Activated T-helper 2 cell treated with anti-CD3 and anti-CD28 coated beads, Interferon-gamma antibody, Interleukin-2, Interleukin-4, amounts not matched to agents 10 μg/mL and 5 μg/mL and 100 μg/mL, durations not matched to agents 14 hours and 24 hours and 36 hours (primary cell): ENCODE measurements around the gene STPG3. TPM values are rescaled to one million over a fixed set of nuclear protein-coding genes. Genes with fewer than 3 reads are reported as not detected.

Source experiments
- DNase-seq: peaks from one replicate; pipeline ENCODE4 v3.0.0; 2021; ENCODE audit warnings: low spot score
- H3K27ac Mint-ChIP-seq: one replicate; pipeline ENCODE4 v1.8.0; 2021; ENCODE audit warnings: mixed read lengths
- H3K27me3 Mint-ChIP-seq: one replicate; pipeline ENCODE4 v1.8.0; 2021; ENCODE audit warnings: low read depth, mixed read lengths
- H3K36me3 Mint-ChIP-seq: one replicate; pipeline ENCODE4 v1.8.0; 2021; ENCODE audit warnings: low read depth, mixed read lengths
- H3K4me1 Mint-ChIP-seq: one replicate; pipeline ENCODE4 v1.8.0; 2021; ENCODE audit warnings: low read depth, mixed read lengths
- H3K4me3 Mint-ChIP-seq: one replicate; pipeline ENCODE4 v1.8.0; 2021; ENCODE audit warnings: low read depth, mild to moderate bottlenecking, moderate library complexity, mixed read lengths
- H3K9me3 Mint-ChIP-seq: one replicate; pipeline ENCODE4 v1.8.0; 2021; ENCODE audit warnings: mixed read lengths
- intact Hi-C: fragments of 100-400 bp; cut with micrococcal nuclease; formaldehyde crosslinking; loops from one replicate; pipeline ENCODE4 v1.15.1; 2023
- total RNA-seq: library from RNA; stranded (reverse); gene quantifications from 2 replicates; pipeline ENCODE4 v1.2.3, GENCODE V29; 2022

STPG3 gene
- total RNA-seq = 0.48 TPM in 2 replicates

DNA sequence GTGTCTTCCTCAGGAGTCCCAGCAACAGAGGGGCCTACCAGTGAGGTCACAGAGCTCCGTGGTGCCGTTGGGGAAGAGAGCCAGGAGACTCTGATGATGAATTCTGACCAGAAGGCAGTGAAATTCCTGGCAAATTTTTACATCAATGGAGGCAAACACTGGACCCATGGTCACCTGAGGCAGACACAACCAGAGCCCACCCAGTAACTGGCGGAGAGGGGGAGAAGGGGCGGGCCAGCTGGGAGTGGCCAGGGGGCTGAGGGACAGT lies at the start of gene STPG3:
Gene STPG3, plus strand, starts transcription at position 93 of the 268 bp plus-strand sequence. Its CDS starts 1 bp downstream, at position 94.
- no peaks in the 10 kb centered on the region for H3K9me3 Mint-ChIP-seq

DNA sequence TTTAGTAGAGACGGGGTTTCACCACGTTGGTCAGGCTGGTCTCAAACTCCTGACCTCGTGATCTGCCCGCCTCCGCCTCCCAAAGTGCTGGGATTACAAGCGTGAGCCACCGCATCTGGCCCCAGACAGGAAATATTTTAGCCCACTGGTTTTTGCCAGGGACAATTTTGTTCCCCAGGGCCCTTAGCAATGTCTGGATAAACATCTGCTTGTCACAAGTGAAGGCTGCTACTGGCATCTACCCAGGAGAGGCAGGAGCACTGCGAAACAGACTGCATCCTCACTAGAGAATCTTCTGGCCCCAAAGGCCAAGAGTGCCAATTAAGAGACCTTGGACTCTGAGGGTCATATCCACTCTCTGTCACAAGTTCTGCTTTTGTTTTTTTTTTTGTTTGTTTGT lies 48.1 kb upstream of the STPG3 start:
- H3K9me3 Mint-ChIP-seq = no peaks in the 10 kb centered on the region
- H3K27me3 Mint-ChIP-seq = no peaks in the 10 kb centered on the region
- DNase-seq = no peak
- no peak overlapping the region for H3K27ac Mint-ChIP-seq
- peak overlapping the region; percentile 8 for H3K4me3 Mint-ChIP-seq
- peaks cover 34% of the 10 kb centered on the region for H3K4me1 Mint-ChIP-seq
- intact Hi-C loops = loop anchor here (5.0 kb wide), 1 partner anchor 76 kb away; no protein-coding TSS in a partner anchor
- H3K36me3 Mint-ChIP-seq = peaks cover 22% of the 10 kb centered on the region

More for the DNA sequence above, at the start of gene STPG3:
- Mint-ChIP-seq H3K27me3 (no peaks in the 10 kb centered on the region), H3K36me3 (peaks cover 6% of the 10 kb centered on the region), H3K4me1 (peaks cover 7% of the 10 kb centered on the region), H3K4me3 (no peak within 1 kb of the TSS), H3K27ac (no peak within 1 kb of the TSS)
- no peak for DNase-seq
- intact Hi-C loops = no loop called here

DNA sequence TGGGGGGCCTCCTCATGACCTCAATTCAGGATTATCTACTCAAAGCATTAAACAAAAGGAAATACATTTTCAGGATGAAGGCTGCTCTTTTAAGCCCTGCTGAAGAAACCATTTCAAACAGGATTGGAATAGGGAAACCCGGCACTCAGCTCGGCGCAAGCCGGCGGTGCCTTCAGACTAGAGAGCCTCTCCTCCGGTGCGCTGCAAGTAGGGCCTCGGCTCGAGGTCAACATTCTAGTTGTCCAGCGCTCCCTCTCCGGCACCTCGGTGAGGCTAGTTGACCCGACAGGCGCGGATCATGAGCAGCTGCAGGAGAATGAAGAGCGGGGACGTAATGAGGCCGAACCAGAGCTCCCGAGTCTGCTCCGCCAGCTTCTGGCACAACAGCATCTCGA lies 46.4 kb upstream of the STPG3 start:
- Mint-ChIP-seq H3K9me3 (no peaks in the 10 kb centered on the region), H3K27ac (peak overlapping the region; percentile 82), H3K36me3 (peaks cover 31% of the 10 kb centered on the region), H3K27me3 (no peaks in the 10 kb centered on the region), H3K4me1 (peaks cover 32% of the 10 kb centered on the region), H3K4me3 (peak overlapping the region; percentile 93)
- no peak for DNase-seq
- intact Hi-C loops = loop anchor here (1.0 to 5.0 kb wide), 2 partner anchors 16 to 77 kb away; partner anchors contain the start of genes ANAPC2 and SSNA1

DNA sequence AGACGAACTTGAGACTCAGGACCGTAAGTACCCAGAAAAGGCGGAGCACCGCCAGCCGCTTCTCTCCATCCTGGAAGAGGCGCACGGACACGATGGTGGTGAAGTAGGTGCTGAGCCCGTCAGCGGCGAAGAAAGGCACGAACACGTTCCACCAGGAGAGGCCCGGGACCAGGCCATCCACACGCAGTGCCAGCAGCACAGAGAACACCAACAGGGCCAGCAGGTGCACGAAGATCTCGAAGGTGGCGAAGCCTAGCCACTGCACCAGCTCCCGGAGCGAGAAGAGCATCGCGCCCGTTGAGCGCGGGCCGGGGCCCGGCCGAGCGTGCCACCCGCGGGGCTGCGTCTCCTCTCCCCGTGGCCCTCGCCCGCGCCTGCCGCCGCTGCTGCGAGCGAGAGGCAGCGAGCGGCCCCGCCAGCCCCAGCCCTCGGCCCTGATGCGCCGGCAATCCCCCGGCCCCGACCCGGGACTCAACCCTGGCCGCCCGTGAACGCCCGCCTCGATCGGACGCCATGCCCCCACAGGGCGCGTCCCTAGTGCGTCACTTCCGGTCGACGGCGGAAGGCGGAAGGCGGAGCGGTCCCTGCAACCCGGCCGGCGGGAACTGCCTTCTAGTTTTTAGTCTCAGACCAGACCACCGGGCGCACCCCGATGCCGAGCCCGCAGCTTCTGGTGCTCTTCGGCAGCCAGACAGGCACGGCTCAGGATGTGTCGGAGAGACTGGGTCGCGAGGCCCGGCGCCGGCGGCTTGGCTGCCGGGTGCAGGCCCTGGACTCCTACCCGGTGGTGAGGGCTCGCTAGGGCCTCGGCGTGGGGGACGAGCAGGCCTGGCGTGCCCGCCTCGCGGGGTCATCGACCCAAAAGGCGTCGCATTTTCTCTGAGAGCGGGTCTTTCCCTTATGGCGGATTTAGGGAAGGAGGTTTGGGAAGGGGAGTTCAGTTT lies 45.7 kb upstream of the STPG3 start, which contains the start of the genes NDOR1 and TMEM203:
Gene NDOR1, plus strand, starts transcription at position 575 of the 944 bp plus-strand sequence. Its CDS starts 78 bp downstream, at position 653.
Gene TMEM203, minus strand, starts transcription at position 523 of the 944 bp plus-strand sequence. Its CDS starts 234 bp downstream, at position 289.
- no peaks in the 10 kb centered on the region for H3K9me3 Mint-ChIP-seq
- intact Hi-C loops = loop anchor here (1.0 kb wide), 1 partner anchor 17 kb away; the partner anchor contains the start of genes ANAPC2 and SSNA1
- H3K27ac Mint-ChIP-seq = peak within 1 kb of the TSS; percentile 87
- peak within 1 kb of the TSS; percentile 93 for H3K4me3 Mint-ChIP-seq
- H3K4me1 Mint-ChIP-seq = peaks cover 32% of the 10 kb centered on the region
- no peaks in the 10 kb centered on the region for H3K27me3 Mint-ChIP-seq
- peaks cover 31% of the 10 kb centered on the region for H3K36me3 Mint-ChIP-seq
- peak; percentile 91 for DNase-seq

DNA sequence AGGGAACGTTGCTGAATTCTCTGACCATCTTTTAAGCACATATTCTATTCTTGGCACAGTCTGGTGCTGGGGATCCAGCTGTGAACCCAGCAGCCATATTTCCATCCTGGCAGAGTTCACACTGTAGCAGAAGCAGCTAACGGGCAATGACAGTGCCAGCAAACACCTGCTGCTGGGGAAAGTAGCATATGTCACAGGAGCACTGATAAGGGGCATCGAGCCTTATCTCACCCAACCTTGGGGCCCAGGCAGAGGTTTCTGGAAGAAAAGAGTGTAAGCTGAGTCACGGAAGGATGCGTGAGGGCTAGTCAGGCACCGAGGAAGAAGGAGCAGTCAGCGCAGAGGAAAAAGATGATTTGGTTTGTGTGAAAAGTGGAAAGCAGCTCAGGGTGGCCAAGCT lies 44.5 kb upstream of the STPG3 start:
- peak overlapping the region; percentile 93 for H3K4me3 Mint-ChIP-seq
- intact Hi-C loops = no loop called here

DNA sequence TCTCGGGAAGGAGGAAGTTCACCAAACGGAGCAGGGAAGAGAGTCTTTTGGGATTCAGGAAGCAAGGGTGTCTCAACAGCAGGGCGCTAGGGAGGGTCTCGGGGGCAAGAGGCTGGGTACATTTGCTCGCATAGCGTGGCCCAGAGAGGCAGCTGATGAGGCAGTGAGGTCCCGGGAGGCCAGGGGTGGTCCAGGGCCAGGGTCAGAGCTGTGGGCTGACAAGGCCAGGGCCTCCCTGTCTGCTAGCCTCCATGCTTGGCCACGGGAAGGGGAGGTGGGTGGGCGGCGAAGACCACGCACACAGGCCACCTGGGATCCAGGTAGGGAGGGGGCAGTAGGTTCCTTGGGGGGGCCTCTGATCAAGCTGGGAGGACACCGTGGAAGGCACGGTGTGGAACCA lies 39.6 kb upstream of the STPG3 start:
- no peak overlapping the region for H3K27ac Mint-ChIP-seq
- H3K4me1 Mint-ChIP-seq = peaks cover 11% of the 10 kb centered on the region
- intact Hi-C loops = no loop called here
- H3K27me3 Mint-ChIP-seq = no peaks in the 10 kb centered on the region
- no peak for DNase-seq
- H3K9me3 Mint-ChIP-seq = no peaks in the 10 kb centered on the region
- peaks cover 24% of the 10 kb centered on the region for H3K36me3 Mint-ChIP-seq
- H3K4me3 Mint-ChIP-seq = no peak overlapping the region

More for the DNA sequence above, 44.5 kb upstream of the STPG3 start:
- Mint-ChIP-seq H3K27ac (peak overlapping the region; percentile 87), H3K27me3 (no peaks in the 10 kb centered on the region), H3K4me1 (peaks cover 28% of the 10 kb centered on the region), H3K9me3 (no peaks in the 10 kb centered on the region), H3K36me3 (peaks cover 31% of the 10 kb centered on the region)
- DNase-seq = no peak

DNA sequence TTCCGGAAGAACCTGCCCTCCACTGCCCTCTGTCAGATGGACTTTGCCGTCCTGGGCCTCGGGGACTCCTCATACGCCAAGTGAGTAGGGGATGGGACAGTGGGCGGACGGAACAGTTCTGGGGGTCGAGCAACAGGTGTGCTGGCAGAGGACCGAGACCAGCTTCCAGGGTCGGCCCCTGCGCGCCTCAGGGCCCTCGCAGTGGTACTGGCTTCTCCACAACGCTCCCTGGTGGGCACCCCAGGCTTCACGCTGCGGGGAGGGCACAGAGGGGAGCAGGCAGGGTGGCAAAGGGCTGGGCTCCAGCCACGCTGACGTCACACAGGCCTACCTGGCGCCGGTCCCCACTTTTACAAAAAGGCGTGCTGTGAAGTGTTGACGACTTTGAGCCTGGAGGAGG lies 38.6 kb upstream of the STPG3 start:
- peaks cover 14% of the 10 kb centered on the region for H3K36me3 Mint-ChIP-seq
- no peaks in the 10 kb centered on the region for H3K9me3 Mint-ChIP-seq
- no peak overlapping the region for H3K4me3 Mint-ChIP-seq
- DNase-seq = no peak
- H3K27me3 Mint-ChIP-seq = no peaks in the 10 kb centered on the region
- no peak overlapping the region for H3K27ac Mint-ChIP-seq
- intact Hi-C loops = no loop called here
- H3K4me1 Mint-ChIP-seq = peaks cover 1% of the 10 kb centered on the region

DNA sequence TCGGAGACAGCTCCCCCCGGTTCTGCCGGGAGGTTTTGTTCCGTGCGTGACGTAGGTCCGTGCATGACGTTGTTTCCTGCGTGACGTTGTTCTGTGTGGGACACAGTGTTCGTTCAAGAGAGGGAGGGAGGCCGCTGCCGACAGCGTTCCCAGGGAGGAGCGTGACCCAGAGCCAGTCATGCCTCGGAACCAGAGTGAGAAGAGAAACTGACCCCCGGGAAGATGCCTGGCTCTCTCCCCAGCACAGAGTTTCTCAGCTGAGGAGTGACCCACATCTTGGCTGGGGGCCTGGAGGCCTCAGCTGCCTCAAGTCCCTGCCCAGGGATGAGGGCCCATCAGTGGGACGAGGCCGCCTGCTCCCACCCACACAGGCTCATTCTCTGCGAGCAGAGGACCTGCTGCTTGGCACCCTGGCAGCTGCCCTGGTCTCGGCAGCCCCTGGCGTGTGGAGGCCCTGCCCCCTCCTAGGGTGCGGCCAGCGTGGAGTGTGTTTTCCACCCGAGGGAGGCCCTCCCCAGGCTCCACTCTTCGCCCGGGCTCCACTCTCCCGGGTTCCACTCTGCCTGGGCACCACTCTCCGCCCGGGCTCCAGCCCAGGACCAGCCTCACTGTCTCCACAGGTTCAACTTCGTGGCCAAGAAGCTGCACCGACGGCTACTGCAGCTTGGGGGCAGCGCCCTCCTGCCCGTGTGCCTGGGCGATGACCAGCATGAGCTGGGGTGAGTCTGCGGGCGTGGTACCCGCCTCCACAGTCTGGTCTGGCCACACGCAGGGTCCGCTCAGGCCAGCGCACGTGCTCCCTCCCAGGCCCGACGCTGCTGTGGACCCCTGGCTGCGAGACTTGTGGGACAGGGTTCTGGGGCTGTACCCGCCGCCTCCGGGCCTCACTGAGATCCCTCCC lies 37.7 kb upstream of the STPG3 start:
- peaks cover 10% of the 10 kb centered on the region for H3K36me3 Mint-ChIP-seq
- no peaks in the 10 kb centered on the region for H3K4me1 Mint-ChIP-seq
- intact Hi-C loops = no loop called here
- H3K27me3 Mint-ChIP-seq = no peaks in the 10 kb centered on the region
- H3K9me3 Mint-ChIP-seq = no peaks in the 10 kb centered on the region
- no peak overlapping the region for H3K4me3 Mint-ChIP-seq
- DNase-seq = no peak
- no peak overlapping the region for H3K27ac Mint-ChIP-seq

DNA sequence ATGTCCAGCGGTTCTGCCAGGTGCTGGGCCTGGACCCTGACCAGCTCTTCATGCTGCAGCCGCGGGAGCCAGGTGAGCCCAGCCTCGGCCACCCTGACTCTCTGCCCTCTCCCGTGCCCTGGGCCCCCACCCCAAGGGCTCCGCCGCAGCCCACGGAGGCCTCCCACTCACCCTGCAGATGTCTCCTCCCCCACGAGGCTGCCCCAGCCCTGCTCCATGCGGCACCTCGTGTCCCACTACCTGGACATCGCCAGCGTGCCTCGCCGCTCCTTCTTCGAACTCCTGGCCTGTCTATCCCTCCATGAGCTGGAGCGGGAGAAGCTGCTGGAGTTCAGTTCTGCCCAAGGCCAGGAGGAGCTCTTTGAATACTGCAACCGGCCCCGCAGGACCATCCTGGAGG lies 36.5 kb upstream of the STPG3 start:
- intact Hi-C loops = no loop called here
- Mint-ChIP-seq H3K4me3 (no peak overlapping the region), H3K27ac (no peak overlapping the region), H3K36me3 (peaks cover 3% of the 10 kb centered on the region), H3K9me3 (no peaks in the 10 kb centered on the region), H3K4me1 (no peaks in the 10 kb centered on the region), H3K27me3 (no peaks in the 10 kb centered on the region)
- no peak for DNase-seq

DNA sequence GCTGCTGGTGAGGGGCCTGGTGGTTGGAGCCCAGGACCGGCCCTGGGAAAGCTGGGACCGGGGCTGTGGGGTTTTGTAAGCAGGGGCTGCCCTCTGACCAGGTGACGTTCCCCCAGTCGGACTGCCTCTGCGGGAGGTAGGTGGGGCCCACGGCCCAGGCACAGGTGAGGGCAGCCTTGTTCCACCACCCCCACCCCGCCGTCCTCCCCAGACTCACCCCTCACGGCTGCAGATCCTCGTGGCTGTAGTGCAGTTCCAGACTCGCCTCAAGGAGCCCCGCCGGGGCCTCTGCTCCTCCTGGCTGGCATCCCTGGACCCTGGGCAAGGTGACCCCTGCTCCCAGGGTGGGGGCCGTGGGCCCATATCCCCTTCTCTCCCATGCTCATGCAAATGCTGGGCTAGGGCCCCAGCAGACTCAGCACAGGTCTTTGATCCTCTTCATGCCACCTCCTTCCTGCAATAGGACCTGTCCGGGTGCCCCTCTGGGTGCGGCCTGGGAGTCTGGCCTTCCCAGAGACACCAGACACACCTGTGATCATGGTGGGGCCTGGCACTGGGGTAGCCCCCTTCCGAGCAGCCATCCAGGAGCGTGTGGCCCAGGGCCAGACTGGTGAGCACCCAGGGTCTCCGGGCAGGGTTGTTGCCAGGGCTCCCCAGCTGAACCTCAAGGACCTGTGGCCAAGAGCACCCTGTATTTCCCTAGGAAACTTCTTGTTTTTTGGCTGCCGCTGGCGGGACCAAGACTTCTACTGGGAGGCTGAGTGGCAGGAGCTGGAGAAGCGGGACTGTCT lies 35.7 kb upstream of the STPG3 start:
- Mint-ChIP-seq H3K9me3 (no peaks in the 10 kb centered on the region), H3K36me3 (peaks cover 3% of the 10 kb centered on the region), H3K27me3 (no peaks in the 10 kb centered on the region), H3K27ac (no peak overlapping the region), H3K4me1 (no peaks in the 10 kb centered on the region), H3K4me3 (no peak overlapping the region)
- DNase-seq = no peak
- intact Hi-C loops = no loop called here

DNA sequence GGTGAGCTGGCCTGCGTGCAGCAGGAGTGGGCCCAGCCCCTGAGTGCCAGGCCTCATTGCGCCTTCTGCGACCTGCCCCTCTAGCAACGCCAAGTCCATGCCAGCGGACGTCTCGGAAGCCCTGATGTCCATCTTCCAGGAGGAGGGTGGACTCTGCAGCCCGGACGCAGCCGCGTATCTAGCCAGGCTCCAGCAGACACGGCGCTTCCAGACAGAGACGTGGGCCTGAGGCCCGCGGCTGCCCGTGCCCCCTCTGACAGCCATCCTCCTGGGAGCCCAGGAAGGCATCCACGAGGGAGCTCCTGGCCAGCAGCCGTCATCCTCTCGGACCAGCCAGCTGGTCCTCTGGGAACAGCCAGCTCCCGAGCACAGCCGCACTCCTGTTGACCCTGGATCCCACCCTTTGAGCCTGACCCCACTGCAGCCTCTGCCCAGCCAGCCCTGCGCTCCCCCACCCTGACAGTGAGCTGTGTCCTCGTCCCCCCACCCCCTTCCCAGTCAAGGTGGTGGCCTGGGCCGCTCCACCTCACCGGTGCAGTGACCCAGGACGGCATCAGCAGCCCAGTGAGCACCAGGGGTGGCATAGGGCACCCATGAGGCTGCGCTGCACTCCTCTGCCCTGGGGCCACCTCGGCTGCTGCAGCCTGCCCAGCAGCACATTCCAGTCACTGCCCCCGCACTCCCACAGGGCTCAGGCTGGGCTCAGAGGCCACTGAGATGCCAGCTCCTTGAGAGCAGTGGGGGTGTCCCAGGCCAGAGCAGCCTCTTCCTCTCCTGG lies 34.7 kb upstream of the STPG3 start:
- H3K4me1 Mint-ChIP-seq = no peaks in the 10 kb centered on the region
- intact Hi-C loops = no loop called here
- H3K4me3 Mint-ChIP-seq = no peak overlapping the region
- H3K9me3 Mint-ChIP-seq = no peaks in the 10 kb centered on the region
- peaks cover 3% of the 10 kb centered on the region for H3K36me3 Mint-ChIP-seq
- no peaks in the 10 kb centered on the region for H3K27me3 Mint-ChIP-seq
- no peak overlapping the region for H3K27ac Mint-ChIP-seq
- no peak for DNase-seq
